ENCODE measurements around the gene CTNNBIP1. TPM values are rescaled to one million over a fixed set of nuclear protein-coding genes. Genes with fewer than 3 reads are reported as not detected.

CTNNBIP1 gene
- total and polyA plus RNA-seq, 8 donors: 12.3 to 49.8 (median 35.2) TPM

DNA sequence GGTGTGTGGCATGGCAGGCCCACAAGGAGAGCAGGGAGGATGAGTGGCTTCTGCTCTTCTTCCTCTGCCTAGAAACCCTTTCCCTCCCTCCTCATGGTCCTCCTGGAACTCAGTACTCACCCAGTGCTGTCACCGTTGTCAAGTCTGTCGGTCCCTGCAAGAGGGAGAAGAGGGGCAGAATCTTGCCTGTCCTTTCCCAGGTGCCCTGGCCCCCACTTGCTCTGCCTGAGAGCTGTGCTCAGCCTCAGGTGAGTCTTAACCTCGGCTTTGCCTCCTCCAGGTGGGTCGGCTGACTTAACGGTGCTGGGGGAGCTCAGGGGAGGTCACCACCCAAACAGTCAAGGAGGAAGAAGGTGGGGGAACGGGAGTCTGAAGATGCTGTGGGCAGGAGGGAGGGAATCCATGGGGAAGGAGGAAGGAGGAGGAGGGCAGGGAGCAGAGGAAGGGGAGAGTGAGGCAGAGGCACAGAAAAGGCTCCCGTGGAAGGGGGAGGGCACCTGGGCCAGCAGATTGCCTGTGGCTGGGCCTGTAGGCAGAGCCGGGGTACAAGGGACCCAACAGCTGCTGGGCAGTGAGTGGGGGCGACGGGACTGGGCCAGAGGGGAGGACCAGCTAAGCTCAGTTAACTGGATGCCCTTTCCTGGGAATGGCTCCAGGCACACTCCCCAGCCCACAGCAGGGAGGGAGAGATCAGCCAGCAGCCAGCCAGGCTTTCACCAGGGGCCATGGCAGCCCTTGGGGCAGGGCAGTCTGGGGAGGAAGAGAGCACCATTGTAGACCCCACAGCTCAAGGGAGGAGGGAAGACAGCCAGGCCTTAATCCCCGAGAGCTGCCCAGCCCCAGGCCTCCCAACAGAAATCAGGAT lies 26.3 kb downstream of the CTNNBIP1 start:
- intact Hi-C loops (cut with DNase I; ENCODE audit: low total_unique reads): no loop called here
- Histone ChIP-seq H3K4me3 (no peak overlapping the region), H3K27ac (peak overlapping the region in 1 of 5 donors; percentile 38), H3K4me1 (peaks cover 0 to 22% (median 4%) of the 10 kb centered on the region in 4 donors), H3K36me3 (peaks cover 0 to 20% (median 13%) of the 10 kb centered on the region in 4 donors), H3K9me3 (no peaks in the 10 kb centered on the region), H3K27me3 (no peaks in the 10 kb centered on the region)
- DNase-seq: no peak
- TF ChIP-seq, protein P1, sequence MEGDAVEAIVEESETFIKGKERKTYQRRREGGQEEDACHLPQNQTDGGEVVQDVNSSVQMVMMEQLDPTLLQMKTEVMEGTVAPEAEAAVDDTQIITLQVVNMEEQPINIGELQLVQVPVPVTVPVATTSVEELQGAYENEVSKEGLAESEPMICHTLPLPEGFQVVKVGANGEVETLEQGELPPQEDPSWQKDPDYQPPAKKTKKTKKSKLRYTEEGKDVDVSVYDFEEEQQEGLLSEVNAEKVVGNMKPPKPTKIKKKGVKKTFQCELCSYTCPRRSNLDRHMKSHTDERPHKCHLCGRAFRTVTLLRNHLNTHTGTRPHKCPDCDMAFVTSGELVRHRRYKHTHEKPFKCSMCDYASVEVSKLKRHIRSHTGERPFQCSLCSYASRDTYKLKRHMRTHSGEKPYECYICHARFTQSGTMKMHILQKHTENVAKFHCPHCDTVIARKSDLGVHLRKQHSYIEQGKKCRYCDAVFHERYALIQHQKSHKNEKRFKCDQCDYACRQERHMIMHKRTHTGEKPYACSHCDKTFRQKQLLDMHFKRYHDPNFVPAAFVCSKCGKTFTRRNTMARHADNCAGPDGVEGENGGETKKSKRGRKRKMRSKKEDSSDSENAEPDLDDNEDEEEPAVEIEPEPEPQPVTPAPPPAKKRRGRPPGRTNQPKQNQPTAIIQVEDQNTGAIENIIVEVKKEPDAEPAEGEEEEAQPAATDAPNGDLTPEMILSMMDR (IDR thresholded peaks at IDR 0.05): no peak
- TF ChIP-seq POLR2AphosphoS5 (IDR thresholded peaks at IDR 0.05) (no peak), POLR2A (IDR thresholded peaks at IDR 0.05) (no peak), EP300 (IDR thresholded peaks at IDR 0.05) (no peak)
- WGBS, 5 donors: 76 to 91% (median 85%) methylated on average over 10 to 11 of the region's 11 CpGs

DNA sequence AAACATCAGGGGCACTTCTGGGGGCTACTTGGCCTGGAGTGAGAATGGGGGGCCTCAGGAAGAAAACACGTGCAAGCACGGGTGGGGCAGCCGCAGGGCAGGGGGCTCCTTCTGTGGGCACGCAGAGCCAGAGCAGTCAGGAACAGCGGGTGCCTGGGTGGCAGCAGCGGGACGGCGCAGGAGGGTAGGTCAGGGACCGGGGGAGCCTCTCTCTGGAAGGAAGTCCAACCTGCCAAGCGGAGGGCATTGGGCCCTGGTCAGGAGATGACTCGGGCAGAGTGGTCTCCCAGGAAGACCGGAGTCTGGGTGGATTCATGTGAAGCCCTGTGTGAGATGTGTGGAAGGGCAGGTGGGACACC lies 27.1 kb downstream of the CTNNBIP1 start:
- no peak for DNase-seq
- TF ChIP-seq POLR2AphosphoS5 (IDR thresholded peaks at IDR 0.05): no peak
- Histone ChIP-seq H3K9me3 (no peaks in the 10 kb centered on the region), H3K27me3 (no peaks in the 10 kb centered on the region), H3K27ac (no peak overlapping the region), H3K36me3 (peaks cover 0 to 20% (median 13%) of the 10 kb centered on the region in 4 donors), H3K4me3 (no peak overlapping the region), H3K4me1 (peaks cover 0 to 20% (median 10%) of the 10 kb centered on the region in 4 donors)
- WGBS, 5 donors: 89 to 97% (median 95%) methylated on average over 10 to 12 of the region's 12 CpGs
- intact Hi-C loops (cut with DNase I; ENCODE audit: low total_unique reads): no loop called here

DNA sequence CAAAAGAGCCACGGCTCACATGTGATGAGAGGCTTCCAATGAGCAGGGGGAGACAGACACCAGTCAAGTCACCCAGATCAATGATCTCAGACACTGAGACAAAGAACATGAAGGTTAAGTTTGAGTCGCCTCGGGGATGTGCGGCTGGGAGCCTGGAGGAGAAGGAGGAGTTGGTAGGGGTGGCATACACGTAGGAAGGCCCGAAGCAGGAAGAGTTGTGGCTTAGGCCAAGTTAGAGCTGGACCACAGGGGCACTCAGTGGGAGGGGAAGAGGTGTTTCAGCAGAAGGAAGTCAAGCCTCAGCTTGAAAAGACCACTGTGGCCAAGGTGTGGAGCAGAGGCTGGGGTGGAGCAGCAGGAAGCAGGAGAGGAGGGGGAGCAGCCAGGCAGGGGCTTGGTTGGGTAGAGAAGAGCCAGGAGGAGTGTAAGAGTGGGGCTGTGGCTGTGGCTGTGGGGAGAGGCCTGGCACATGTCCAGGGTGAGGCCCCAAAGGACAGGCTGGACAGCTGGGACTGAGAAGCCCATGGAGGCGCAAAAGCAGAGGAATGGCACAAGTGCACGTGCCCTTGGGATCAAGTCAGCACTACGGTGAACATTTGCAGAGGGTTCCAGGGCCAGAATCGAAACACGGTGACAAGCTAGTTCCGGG lies 27.6 kb downstream of the CTNNBIP1 start:
- intact Hi-C loops (cut with DNase I; ENCODE audit: low total_unique reads): no loop called here

DNA sequence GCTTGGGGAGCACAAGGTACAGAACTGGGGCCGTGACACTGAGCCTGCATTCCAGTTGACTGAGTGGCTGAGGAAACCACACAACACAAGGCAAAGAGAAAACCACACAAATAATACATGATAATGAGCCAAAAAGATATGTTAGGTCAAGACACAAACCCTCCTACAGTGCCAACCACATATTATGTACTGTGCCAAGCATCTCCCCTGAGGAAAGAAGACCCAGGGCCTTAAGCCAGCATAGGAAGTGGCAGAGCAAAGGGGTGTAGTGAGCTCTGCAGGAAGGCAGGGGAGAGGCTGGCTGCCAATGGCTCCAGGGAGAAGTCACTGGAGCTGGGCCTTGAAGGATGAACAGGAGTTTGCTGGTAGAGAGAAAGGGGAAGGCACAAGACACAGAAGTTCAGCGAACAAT lies 28.2 kb downstream of the CTNNBIP1 start:
- TF ChIP-seq POLR2A (IDR thresholded peaks at IDR 0.05) (no peak), POLR2AphosphoS5 (IDR thresholded peaks at IDR 0.05) (no peak)
- TF ChIP-seq, protein P1 (IDR thresholded peaks at IDR 0.05): no peak
- intact Hi-C loops (cut with DNase I; ENCODE audit: low total_unique reads): no loop called here
- peaks cover 0 to 24% (median 15%) of the 10 kb centered on the region in 4 donors for H3K4me1 ChIP-seq
- WGBS, 5 donors: 59 to 87% (median 63%) methylated on average over 2 of the region's 2 CpGs
- no peaks in the 10 kb centered on the region for H3K9me3 ChIP-seq
- no peak overlapping the region for H3K27ac ChIP-seq
- peaks cover 0 to 16% (median 13%) of the 10 kb centered on the region in 4 donors for H3K36me3 ChIP-seq
- no peak overlapping the region for H3K4me3 ChIP-seq
- no peaks in the 10 kb centered on the region for H3K27me3 ChIP-seq
- no peak for DNase-seq

More for the DNA sequence above, 27.6 kb downstream of the CTNNBIP1 start:
- no peaks in the 10 kb centered on the region for H3K9me3 ChIP-seq
- 81 to 85% (median 83%) methylated on average over 12 of the region's 12 CpGs for WGBS, 5 donors
- TF ChIP-seq EP300 (IDR thresholded peaks at IDR 0.05): no peak
- no peak for TF ChIP-seq POLR2AphosphoS5 (IDR thresholded peaks at IDR 0.05)
- TF ChIP-seq, protein P1 (IDR thresholded peaks at IDR 0.05): no peak
- TF ChIP-seq POLR2A (IDR thresholded peaks at IDR 0.05): no peak
- DNase-seq: no peak
- H3K27ac ChIP-seq: no peak overlapping the region
- no peak overlapping the region for H3K4me3 ChIP-seq
- H3K4me1 ChIP-seq: peaks cover 0 to 20% (median 15%) of the 10 kb centered on the region in 4 donors
- H3K27me3 ChIP-seq: no peaks in the 10 kb centered on the region
- peaks cover 0 to 20% (median 13%) of the 10 kb centered on the region in 4 donors for H3K36me3 ChIP-seq
